H1 (cell line): ENCODE measurements around the gene TGFB3. TPM values are rescaled to one million over a fixed set of nuclear protein-coding genes. Genes with fewer than 3 reads are reported as not detected.
A peak's percentile ranks its signal among the peaks of the same experiment; 100 is the strongest.

ENCODE experiments used
- CTCF ChIA-PET: fragments of 300-600 bp; sonication (Branson Sonifier 250); formaldehyde crosslinking; loops from one replicate; lab custom pipeline; 2021; ENCODE audit not compliant: partially characterized antibody; lab: Charles Lee
- POLR2A ChIA-PET: fragments of 300-600 bp; sonication (Branson Sonifier 250); formaldehyde crosslinking; loops from one replicate; lab custom pipeline; 2021; ENCODE audit warnings: inconsistent platforms; ENCODE audit not compliant: partially characterized antibody; lab: Charles Lee
- DNase-seq, 2 experiments: peaks; one replicate each; pipeline versions ENCODE4 v3.0.0 to v3.0.0-alpha.2; 2010 to 2022; ENCODE audit warnings: low spot score in 2 of 2, low read depth in 1 of 2, mixed read lengths in 1 of 2
- FAIRE-seq: peaks from 2 replicates; lab custom pipeline; 2011; peaks lifted over from hg19 to GRCh38; lab: Jason Lieb, UNC
- H2AFZ ChIP-seq: 2 replicates; pipeline ENCODE4 v1.8.1; 2012; ENCODE audit warnings: low read length, inconsistent platforms
- H2AK5ac ChIP-seq: 2 replicates; pipeline ENCODE4 v1.6.1; 2013; ENCODE audit warnings: low read depth, low read length
- H2BK120ac ChIP-seq: replicated peaks from 2 replicates; pipeline ENCODE3; 2013; ENCODE audit warnings: low read depth, low read length, inconsistent platforms
- H2BK12ac ChIP-seq: 2 replicates; pipeline ENCODE4 v1.6.1; 2013; ENCODE audit warnings: low read depth, low read length
- H2BK15ac ChIP-seq: 2 replicates; pipeline ENCODE4 v1.6.1; 2013; ENCODE audit warnings: low read length
- H2BK20ac ChIP-seq: 2 replicates; pipeline ENCODE4 v1.6.1; 2013; ENCODE audit warnings: low read length
- H2BK5ac ChIP-seq: 2 replicates; pipeline ENCODE4 v1.6.1; 2013; ENCODE audit warnings: low read depth, low read length
- H3K14ac ChIP-seq: 2 replicates; pipeline ENCODE4 v1.6.1; 2013; ENCODE audit warnings: inconsistent platforms; ENCODE audit not compliant: insufficient read length
- H3K18ac ChIP-seq: 2 replicates; pipeline ENCODE4 v1.6.1; 2013; ENCODE audit warnings: low read length; ENCODE audit errors: extremely low read depth
- H3K23ac ChIP-seq: 2 replicates; pipeline ENCODE4 v1.6.1; 2013; ENCODE audit warnings: inconsistent platforms; ENCODE audit not compliant: insufficient read length
- H3K23me2 ChIP-seq: 2 replicates; pipeline ENCODE4 v1.6.1; 2013; ENCODE audit warnings: low read depth, low read length
- H3K27ac ChIP-seq: 2 replicates; pipeline ENCODE4 v1.6.1; 2011; ENCODE audit warnings: low read depth, low read length, inconsistent platforms
- H3K27me3 ChIP-seq, 4 experiments: replicated peaks in 1 of 4; 1 replicate in 1 of 4; 2 replicates in 3 of 4; pipeline versions ENCODE4 v1.6.1 to v1.8.1; 2011 to 2013; ENCODE audit warnings: low read length in 3 of 4, mild to moderate bottlenecking in 3 of 4, inconsistent platforms in 2 of 4, mixed read lengths in 2 of 4, moderate library complexity in 1 of 4; ENCODE audit not compliant: control insufficient read depth in 3 of 4, insufficient read depth in 3 of 4; ENCODE audit errors: extremely low read depth in 1 of 4
- H3K36me3 ChIP-seq, 4 experiments: 2 replicates each; pipeline versions ENCODE4 v1.6.1 to v1.8.1; 2011 to 2013; ENCODE audit warnings: mild to moderate bottlenecking in 4 of 4, low read length in 3 of 4, moderate library complexity in 2 of 4, control low read depth in 1 of 4, inconsistent platforms in 1 of 4; ENCODE audit not compliant: insufficient read depth in 4 of 4, control insufficient read depth in 2 of 4
- H3K4ac ChIP-seq: replicated peaks from 2 replicates; pipeline ENCODE3; 2013; ENCODE audit warnings: low read length, low read depth, mixed read lengths, inconsistent platforms; ENCODE audit not compliant: insufficient read length
- H3K4me1 ChIP-seq, 4 experiments: replicated peaks in 1 of 4; 1 replicate in 1 of 4; 2 replicates in 3 of 4; pipeline versions ENCODE4 v1.6.1 to v1.8.1; 2011 to 2013; ENCODE audit warnings: low read length in 3 of 4, inconsistent platforms in 2 of 4, mixed read lengths in 1 of 4; ENCODE audit not compliant: insufficient read depth in 4 of 4, control insufficient read depth in 3 of 4
- H3K4me2 ChIP-seq, 2 experiments: 2 replicates each; pipeline versions ENCODE4 v1.6.1 to v1.8.1; 2011 to 2013; ENCODE audit warnings: low read depth in 2 of 2, low read length in 2 of 2, control low read depth in 1 of 2, inconsistent platforms in 1 of 2, mild to moderate bottlenecking in 1 of 2; ENCODE audit not compliant: insufficient read depth in 1 of 2
- H3K4me3 ChIP-seq, 4 experiments: fragments of 200-600, 300-600 bp in 1 of 4; sonication (generic), shearing (Covaris generic), sonication (Bioruptor Twin) in 1 of 4; 2 replicates each; pipeline versions ENCODE4 v1.5.1 to v1.8.1; 2011 to 2016; ENCODE audit warnings: low read length in 4 of 4, low read depth in 3 of 4, control low read depth in 2 of 4, inconsistent platforms in 2 of 4, mild to moderate bottlenecking in 2 of 4, mixed read lengths in 1 of 4, moderate library complexity in 1 of 4; ENCODE audit not compliant: insufficient read depth in 2 of 4; ENCODE audit errors: extremely low read depth in 1 of 4
- H3K56ac ChIP-seq: replicated peaks from 2 replicates; pipeline ENCODE3; 2013; ENCODE audit warnings: low read depth, mild to moderate bottlenecking, mixed read lengths, low read length, inconsistent platforms; ENCODE audit not compliant: insufficient read length
- H3K79me1 ChIP-seq: 2 replicates; pipeline ENCODE4 v1.6.1; 2013; ENCODE audit warnings: low read depth, low read length, control low read depth
- H3K79me2 ChIP-seq, 2 experiments: 2 replicates each; pipeline versions ENCODE4 v1.6.1 to v1.8.1; 2012 to 2013; ENCODE audit warnings: low read length in 2 of 2, mild to moderate bottlenecking in 2 of 2, inconsistent platforms in 1 of 2; ENCODE audit not compliant: insufficient read depth in 2 of 2, control insufficient read depth in 1 of 2
- H3K9ac ChIP-seq, 4 experiments: replicated peaks in 1 of 4; 1 replicate in 1 of 4; 2 replicates in 3 of 4; pipeline versions ENCODE4 v1.6.1 to v1.8.1; 2011 to 2013; ENCODE audit warnings: low read depth in 3 of 4, low read length in 3 of 4, control low read depth in 2 of 4, mild to moderate bottlenecking in 2 of 4, moderate library complexity in 2 of 4, inconsistent platforms in 1 of 4; ENCODE audit errors: extremely low read depth in 1 of 4
- H3K9me3 ChIP-seq, 2 experiments: 2 replicates each; pipeline versions ENCODE4 v1.6.1 to v1.8.1; 2012 to 2013; ENCODE audit warnings: mild to moderate bottlenecking in 2 of 2, moderate library complexity in 2 of 2, control low read depth in 1 of 2, inconsistent platforms in 1 of 2, low read depth in 1 of 2, low read length in 1 of 2, mixed read lengths in 1 of 2; ENCODE audit not compliant: insufficient read depth in 2 of 2
- H4K20me1 ChIP-seq, 2 experiments: replicated peaks in 1 of 2; 2 replicates each; pipeline versions ENCODE3 to v1.8.1; 2011 to 2013; ENCODE audit warnings: inconsistent platforms in 2 of 2, low read length in 2 of 2, mild to moderate bottlenecking in 1 of 2; ENCODE audit not compliant: insufficient read depth in 2 of 2, control insufficient read depth in 1 of 2
- H4K5ac ChIP-seq: 2 replicates; pipeline ENCODE4 v1.6.1; 2013; ENCODE audit warnings: low read length, low read depth, mixed read lengths, inconsistent platforms; ENCODE audit not compliant: insufficient read length
- H4K8ac ChIP-seq: 2 replicates; pipeline ENCODE4 v1.8.0; 2013; ENCODE audit warnings: mild to moderate bottlenecking, moderate library complexity, low read length, inconsistent platforms; ENCODE audit not compliant: insufficient read depth; ENCODE audit errors: extremely low read depth
- H4K91ac ChIP-seq: replicated peaks from 2 replicates; pipeline ENCODE3; 2013; ENCODE audit warnings: low read length, mixed read lengths, inconsistent platforms; ENCODE audit not compliant: insufficient read length
- ATF3 ChIP-seq: IDR thresholded peaks from 2 replicates; pipeline ENCODE4 v1.6.1; 2011; ENCODE audit warnings: low read depth, mild to moderate bottlenecking, low read length; ENCODE audit not compliant: insufficient read depth
- BACH1 ChIP-seq: IDR thresholded peaks from 2 replicates; pipeline ENCODE4 v1.6.1; 2012; ENCODE audit warnings: low read length, improper control_type of control experiment
- CHD2 ChIP-seq: IDR thresholded peaks from 2 replicates; pipeline ENCODE4 v1.6.1; 2012; ENCODE audit warnings: low read length, improper control_type of control experiment
- HDAC2 ChIP-seq, 2 experiments: fragments of 300-600 bp in 1 of 2; sonication (generic) in 1 of 2; IDR thresholded peaks; 2 replicates each; pipeline ENCODE4 v1.6.1; 2011 to 2012; ENCODE audit warnings: low read depth in 2 of 2, low read length in 2 of 2, mild to moderate bottlenecking in 2 of 2, moderate library complexity in 2 of 2, borderline replicate concordance in 1 of 2, inconsistent platforms in 1 of 2
- KDM5A ChIP-seq: fragments of 200-600 bp; IDR thresholded peaks from 2 replicates; pipeline ENCODE4 v1.7.1; 2012; ENCODE audit warnings: mild to moderate bottlenecking, low read length, inconsistent platforms, mixed read lengths
- RAD21 ChIP-seq, 2 experiments: IDR thresholded peaks in 1 of 2; conservative IDR thresholded peaks in 1 of 2; 2 replicates each; pipeline ENCODE4 v1.6.1; 2011; ENCODE audit warnings: low read depth in 2 of 2, low read length in 2 of 2, improper control_type of control experiment in 1 of 2, inconsistent platforms in 1 of 2, mild to moderate bottlenecking in 1 of 2, moderate library complexity in 1 of 2
- RFX5 ChIP-seq: IDR thresholded peaks from 2 replicates; pipeline ENCODE4 v1.6.1; 2011; ENCODE audit warnings: low read depth, low read length, improper control_type of control experiment, borderline replicate concordance
- SAP30 ChIP-seq: fragments of 300-600 bp; sonication (generic); IDR thresholded peaks from 2 replicates; pipeline ENCODE4 v1.7.1; 2012; ENCODE audit warnings: low read length, moderate library complexity, mild to moderate bottlenecking, inconsistent platforms; ENCODE audit not compliant: insufficient read depth, insufficient replicate concordance
- WGBS, 2 experiments: shearing (Covaris generic) in 1 of 2; methylation state at CpG; one replicate each; pipeline versions ENCODE4 v1.1.6 to v1.1.7; 2013 to 2015; ENCODE audit warnings: low lambda C conversion rate in 2 of 2, mixed read lengths in 2 of 2, inconsistent platforms in 1 of 2, low coverage in 1 of 2, missing lambda C conversion rate in 1 of 2; ENCODE audit not compliant: insufficient replicate concordance in 2 of 2, insufficient coverage in 1 of 2, insufficient read length in 1 of 2; ENCODE audit errors: extremely low coverage in 1 of 2, missing lambda C conversion rate in 1 of 2; 5-methylcytosine and 5-hydroxymethylcytosine counted together
- polyA plus RNA-seq, 7 experiments: library from polyadenylated mRNA; depleted of rRNA in 3 of 7; stranded (reverse) in 5 of 7; unstranded in 2 of 7; fragments of >200 nt in 5 of 7; fragments of 200-250 nt in 2 of 7; gene quantifications; 1 replicate in 5 of 7; 2 replicates in 1 of 7; 4 replicates in 1 of 7; pipeline versions ENCODE4 v1.2.1 to v1.2.3, GENCODE V29; 2011 to 2013; ENCODE audit warnings: missing spikeins in 2 of 7, mixed read lengths in 2 of 7
- total RNA-seq: library from RNA; stranded (reverse); fragmentation: NEBNext Ultra II Directional; extraction: Animal tissue kit (Norgen Biotek cat#: 25700); gene quantifications from 2 replicates; pipeline ENCODE4 v1.2.1, GENCODE V29; 2021
- TF ChIP-seq, protein P1 (sequence below): IDR thresholded peaks from 2 replicates; pipeline ENCODE4 v1.6.1; 2012; ENCODE audit warnings: low read length, inconsistent platforms

Gene TGFB3
- total and polyA plus RNA-seq, 2 of the 8 experiments (the other 6 are each of a cell fraction or from before 2014, with no cell fraction given), result 0.65 to 0.86 TPM

DNA sequence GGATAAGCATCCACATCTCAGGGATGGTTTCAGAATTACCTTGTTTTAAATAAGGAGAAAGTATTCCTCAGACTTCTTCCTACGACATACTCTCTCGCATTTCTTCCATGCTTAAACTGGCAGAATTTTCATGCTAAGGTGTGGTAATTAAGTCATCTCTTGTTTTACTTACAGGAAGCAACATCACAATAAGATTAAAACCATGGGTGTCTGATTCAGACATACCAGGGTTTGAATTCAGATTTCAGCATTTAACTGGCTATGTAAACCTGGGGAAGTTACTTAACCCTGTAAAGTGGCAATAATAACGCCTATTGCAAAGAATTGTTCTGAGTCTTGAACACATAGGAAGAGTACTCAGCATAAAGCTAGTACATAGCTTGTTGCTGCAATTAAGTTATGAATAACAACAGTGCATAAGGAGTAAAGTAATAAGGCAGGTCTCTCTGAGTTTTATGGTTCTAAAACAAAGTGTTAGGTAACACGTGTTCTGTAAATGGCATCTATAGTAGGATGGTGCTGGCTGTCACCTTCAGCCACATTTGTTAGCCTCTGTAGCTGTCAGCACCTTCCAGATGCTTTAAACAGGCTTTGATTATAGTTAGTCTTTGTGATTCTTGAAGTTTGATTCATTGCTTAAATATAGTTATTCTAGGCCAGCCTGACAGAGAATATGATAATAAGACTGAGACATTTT, 42.6 kb upstream of the TGFB3 start:
- H3K56ac ChIP-seq, result no peak overlapping the region
- TF ChIP-seq, protein P1, sequence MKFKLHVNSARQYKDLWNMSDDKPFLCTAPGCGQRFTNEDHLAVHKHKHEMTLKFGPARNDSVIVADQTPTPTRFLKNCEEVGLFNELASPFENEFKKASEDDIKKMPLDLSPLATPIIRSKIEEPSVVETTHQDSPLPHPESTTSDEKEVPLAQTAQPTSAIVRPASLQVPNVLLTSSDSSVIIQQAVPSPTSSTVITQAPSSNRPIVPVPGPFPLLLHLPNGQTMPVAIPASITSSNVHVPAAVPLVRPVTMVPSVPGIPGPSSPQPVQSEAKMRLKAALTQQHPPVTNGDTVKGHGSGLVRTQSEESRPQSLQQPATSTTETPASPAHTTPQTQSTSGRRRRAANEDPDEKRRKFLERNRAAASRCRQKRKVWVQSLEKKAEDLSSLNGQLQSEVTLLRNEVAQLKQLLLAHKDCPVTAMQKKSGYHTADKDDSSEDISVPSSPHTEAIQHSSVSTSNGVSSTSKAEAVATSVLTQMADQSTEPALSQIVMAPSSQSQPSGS, result no peak
- no peak for TF ChIP-seq HDAC2 (IDR thresholded peaks at IDR 0.05; ENCODE audit: borderline replicate concordance in 1 of 2, low read depth in 2 of 2, low read length in 2 of 2)
- no peak for TF ChIP-seq ATF3
- TF ChIP-seq RAD21 (IDR thresholded peaks at IDR 0.05 in 1 of 2, conservative IDR thresholded peaks at IDR 0.05 in 1 of 2; ENCODE audit: low read depth in 2 of 2, low read length in 2 of 2), result no peak
- no peak for TF ChIP-seq BACH1
- TF ChIP-seq CHD2, result no peak
- no peak for TF ChIP-seq RFX5
- no peak for TF ChIP-seq SAP30
- TF ChIP-seq KDM5A, result no peak

More for the DNA sequence above, 42.6 kb upstream of the TGFB3 start:
- peak overlapping the region in 1 of 2 experiments; percentile 6; a peak in 1 of 4 replicates for H3K4me2 ChIP-seq
- no peak overlapping the region for H2BK15ac ChIP-seq
- no peaks in the 10 kb centered on the region for H3K36me3 ChIP-seq
- no peaks in the 10 kb centered on the region for H4K20me1 ChIP-seq
- no peak overlapping the region for H3K23ac ChIP-seq
- H2BK12ac ChIP-seq, result no peak overlapping the region
- H2AK5ac ChIP-seq, result no peak overlapping the region
- H3K4me1 ChIP-seq, result peaks cover 0 to 2% (median 0%) of the 10 kb centered on the region in 4 experiments; a peak in 1 of 7 replicates
- no peak overlapping the region for H3K4me3 ChIP-seq
- no peak overlapping the region for H2AFZ ChIP-seq
- H3K27ac ChIP-seq, result no peak overlapping the region
- H3K79me1 ChIP-seq, result no peaks in the 10 kb centered on the region
- H4K5ac ChIP-seq, result no peak overlapping the region
- H3K4ac ChIP-seq, result no peak overlapping the region
- H3K9me3 ChIP-seq, result no peaks in the 10 kb centered on the region
- CTCF ChIA-PET, result interaction anchor here (1.6 kb wide), 1 partner anchor 26 kb away, joined by 4 read pairs; no protein-coding TSS in a partner anchor
- no peak overlapping the region for H2BK5ac ChIP-seq
- DNase-seq (no peak), FAIRE-seq (peak; percentile 48)
- 75% methylated on average over 4 of the region's 4 CpGs; no CpG with 5 or more reads in 1 of the 2 experiments for WGBS, 2 experiments
- no peak overlapping the region for H2BK20ac ChIP-seq
- H4K91ac ChIP-seq, result no peak overlapping the region
- POLR2A ChIA-PET, result no interaction called here
- H3K27me3 ChIP-seq, result no peaks in the 10 kb centered on the region
- H2BK120ac ChIP-seq, result no peak overlapping the region
- H3K79me2 ChIP-seq, result no peaks in the 10 kb centered on the region
- no peak overlapping the region for H3K14ac ChIP-seq
- H3K9ac ChIP-seq, result no peak overlapping the region; a peak in 1 of 7 replicates
- H4K8ac ChIP-seq, result no peak overlapping the region
- no peak overlapping the region for H3K18ac ChIP-seq
- no peaks in the 10 kb centered on the region for H3K23me2 ChIP-seq
